NCI-H345 treated with DMSO at 0.1 percent for 48 hours (cell line): ENCODE results near the gene BRAT1.
A peak's percentile ranks its signal among the peaks of the same experiment; 100 is the strongest.

Source experiments
- DNase-seq: peaks from one replicate; lab custom pipeline; 2025; ENCODE audit not compliant: unreplicated experiment; lab: John Stamatoyannopoulos, UW

Gene BRAT1

DNA sequence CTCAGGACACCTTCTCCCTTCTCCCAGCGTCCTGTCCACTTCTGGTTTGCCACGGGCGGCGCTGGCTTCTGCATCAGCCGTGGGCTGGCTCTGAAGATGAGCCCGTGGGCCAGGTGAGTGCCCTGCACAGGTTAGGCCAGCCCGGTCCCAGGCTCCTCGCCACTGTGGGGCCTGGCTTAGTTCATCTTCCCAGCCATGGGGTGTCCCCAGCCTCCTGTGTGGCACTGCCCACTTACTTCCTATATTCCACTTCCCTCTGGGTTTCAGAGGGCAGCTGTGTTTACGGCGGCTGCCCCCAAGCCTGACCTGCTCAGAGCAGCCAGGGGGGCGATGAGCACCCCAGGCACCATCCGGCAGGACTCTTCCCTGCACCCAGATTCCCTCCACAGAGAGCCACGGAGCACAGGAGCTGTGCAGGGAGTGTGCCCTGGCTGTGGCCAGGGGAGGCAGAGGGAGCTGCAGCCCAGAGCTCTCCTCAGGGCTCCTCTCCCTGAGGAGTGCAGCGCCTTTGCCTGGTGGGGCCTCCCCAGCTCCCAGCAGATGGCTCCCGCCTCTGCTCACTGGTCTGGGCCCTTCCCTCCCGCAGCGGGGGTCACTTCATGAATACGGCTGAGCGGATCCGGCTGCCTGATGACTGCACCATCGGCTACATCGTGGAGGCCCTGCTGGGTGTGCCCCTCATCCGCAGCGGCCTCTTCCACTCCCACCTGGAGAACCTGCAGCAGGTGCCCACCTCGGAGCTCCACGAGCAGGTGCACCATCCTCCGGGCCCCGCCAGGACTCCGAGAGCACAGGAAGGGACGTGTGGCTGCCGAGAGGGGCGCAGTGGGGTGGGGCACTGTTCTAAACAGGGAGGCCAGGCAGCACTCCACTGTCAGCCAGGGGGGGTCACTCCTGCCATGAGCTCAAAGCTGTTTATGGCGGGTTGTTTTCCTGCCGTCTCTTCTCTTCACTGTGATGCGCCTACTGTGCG lies 29.4 kb downstream of the BRAT1 start:
- peak; percentile 61 for DNase-seq

GRCh38 chr7:2524808-2525657 lies 30.3 kb downstream of the BRAT1 start:
- DNase-seq, result peak; percentile 59

DNA sequence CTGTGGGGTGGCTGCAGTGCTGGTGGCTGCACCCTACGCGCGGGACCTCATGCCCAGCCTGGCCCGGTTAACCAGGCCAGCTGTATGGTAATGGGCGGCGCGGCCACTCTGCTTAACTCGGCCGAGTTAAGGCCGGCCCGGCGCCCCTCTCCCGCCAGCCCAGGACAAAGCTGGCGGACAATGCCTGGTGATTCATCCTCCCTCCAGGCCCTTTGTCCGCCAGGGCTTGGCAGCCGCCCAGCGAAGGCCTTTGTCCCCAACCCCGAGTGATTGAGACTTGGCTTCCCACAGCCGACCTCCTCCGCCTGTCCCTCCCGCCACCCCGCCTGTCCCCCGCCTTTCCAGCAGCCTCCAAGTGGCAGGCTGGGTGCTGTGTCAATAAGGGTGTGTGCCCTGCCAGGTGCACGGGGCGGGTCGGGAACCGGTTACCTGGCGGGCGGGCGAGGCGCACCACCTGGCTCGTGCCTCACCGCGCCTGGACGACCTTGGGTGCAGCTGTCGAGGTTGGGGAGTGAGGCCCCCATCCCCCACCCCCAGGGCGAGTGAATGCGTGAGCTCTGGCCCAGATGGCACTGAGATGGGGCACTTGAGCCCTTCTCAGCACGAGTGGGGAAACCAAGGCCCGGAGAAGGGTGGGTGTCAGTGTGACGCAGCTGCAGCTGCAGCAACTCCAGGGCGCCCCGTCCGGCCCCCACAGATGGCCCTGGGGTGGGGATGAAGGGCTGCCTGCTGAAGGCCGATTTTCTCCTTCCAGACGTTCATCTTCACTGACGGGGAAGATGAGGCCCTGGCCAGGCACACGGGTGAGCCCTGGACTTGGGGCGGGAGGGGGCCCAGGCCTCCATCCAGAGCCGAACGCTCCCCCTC lies 31.1 kb downstream of the BRAT1 start:
- peak; percentile 92 for DNase-seq

- DNase-seq, result peak; percentile 84
These were observed 31.8 kb downstream of the BRAT1 start for GRCh38 chr7:2523461-2523936.

GRCh38 chr7:2522780-2523433 lies 32.4 kb downstream of the BRAT1 start:
- DNase-seq, result no peak

DNA sequence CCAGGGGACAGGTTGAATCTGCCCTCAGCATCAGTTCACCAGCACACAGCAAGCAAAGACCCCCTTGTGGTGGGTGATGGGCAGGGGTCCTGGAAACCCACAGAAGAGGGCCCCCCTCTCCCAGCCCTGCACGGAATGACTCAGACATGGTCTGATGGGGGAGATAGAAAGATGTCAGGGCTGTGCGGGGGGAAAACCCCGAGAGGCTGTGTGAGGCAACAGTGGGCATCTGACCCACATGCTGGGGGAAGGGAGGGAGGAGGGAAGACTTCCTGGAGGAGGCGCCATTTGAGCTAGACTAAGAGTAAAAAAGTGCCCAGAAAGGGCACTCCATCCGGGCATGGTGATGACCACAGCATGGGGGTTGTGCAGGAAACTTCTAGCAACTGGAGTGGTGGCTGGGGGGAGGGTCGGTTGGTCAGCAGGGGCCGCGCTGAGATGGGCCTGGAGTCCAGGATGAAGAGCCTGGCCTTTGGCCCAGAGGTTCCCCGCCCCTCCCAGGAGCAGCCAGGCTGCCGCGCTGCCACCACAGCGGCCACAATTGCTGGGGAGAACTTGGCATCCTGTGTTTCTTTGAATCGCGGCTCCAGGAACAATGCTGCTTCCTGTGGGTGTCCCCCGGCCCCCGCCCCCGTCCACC lies 33.3 kb downstream of the BRAT1 start:
- DNase-seq, result no peak

GRCh38 chr7:2521341-2521745 lies 34.0 kb downstream of the BRAT1 start:
- no peak for DNase-seq

GRCh38 chr7:2520761-2521290 lies 34.5 kb downstream of the BRAT1 start:
- no peak for DNase-seq

GRCh38 chr7:2520131-2520760 lies 35.1 kb downstream of the BRAT1 start:
- no peak for DNase-seq

GRCh38 chr7:2519119-2519930 lies 36.0 kb downstream of the BRAT1 start, which contains the start of gene LFNG:
TSS of gene LFNG (plus strand) at chr7:2519774. CDS start at chr7:2519862, 88 bp downstream.
- peak; percentile 80 for DNase-seq

DNA sequence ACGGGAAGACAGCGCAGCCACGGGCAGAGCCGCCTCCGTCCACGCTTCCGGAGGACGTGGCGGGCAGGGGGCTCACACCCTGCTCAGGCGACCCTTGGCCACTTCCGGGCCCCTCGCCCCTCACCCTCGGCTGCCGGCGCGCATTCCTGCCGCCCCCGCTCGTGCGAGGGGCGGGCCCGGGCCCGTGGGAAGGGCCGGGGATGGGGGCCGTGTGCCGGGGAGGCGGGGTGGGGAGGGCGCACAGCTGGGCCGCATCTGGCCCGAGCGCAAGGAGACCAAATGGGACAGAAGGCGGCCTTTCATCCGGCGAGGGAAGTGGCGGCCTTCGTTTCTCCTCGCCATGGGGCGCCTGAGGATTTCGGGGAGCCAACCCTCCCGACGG lies 36.6 kb downstream of the BRAT1 start:
- no peak for DNase-seq

DNA sequence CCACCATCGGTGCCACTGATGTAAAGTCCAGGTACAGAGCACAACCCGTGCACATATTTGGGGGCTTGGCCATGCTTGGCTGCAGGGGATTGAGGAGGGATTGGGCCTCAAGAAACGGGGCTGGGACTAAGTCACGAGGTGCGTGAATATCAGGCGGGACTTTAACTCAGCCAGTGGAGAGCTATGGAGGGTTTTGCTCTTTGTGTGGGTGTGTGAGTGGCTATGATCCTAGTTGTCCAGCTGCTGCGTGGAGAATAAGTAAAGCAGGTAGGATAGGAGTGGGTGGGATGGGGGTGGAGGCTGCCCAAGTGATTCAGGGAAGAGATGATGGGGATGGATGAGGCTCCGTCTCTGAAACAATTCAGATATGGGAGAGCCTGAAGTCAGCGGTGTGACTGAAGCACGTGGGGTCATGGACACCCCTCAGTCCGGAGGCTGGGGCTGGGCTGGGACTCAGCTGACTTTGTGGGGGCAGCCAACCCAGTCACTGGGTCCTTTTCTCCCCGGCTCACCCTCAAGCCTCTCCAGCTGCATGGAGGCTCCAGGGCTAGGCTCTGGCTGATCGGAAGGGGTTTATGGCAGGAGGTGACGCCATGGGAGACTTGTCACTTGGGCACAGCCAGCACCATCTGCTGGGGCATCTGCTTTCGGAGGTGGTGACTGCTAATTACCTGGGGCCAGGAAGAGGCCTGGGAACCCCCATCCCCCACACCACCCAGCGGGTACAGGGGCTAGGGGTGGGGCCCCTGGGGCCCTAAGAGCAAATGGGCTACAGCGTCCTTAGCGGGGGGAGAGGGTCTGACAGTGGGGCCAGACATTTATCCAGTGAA lies 37.4 kb downstream of the BRAT1 start:
- DNase-seq, result no peak

DNA sequence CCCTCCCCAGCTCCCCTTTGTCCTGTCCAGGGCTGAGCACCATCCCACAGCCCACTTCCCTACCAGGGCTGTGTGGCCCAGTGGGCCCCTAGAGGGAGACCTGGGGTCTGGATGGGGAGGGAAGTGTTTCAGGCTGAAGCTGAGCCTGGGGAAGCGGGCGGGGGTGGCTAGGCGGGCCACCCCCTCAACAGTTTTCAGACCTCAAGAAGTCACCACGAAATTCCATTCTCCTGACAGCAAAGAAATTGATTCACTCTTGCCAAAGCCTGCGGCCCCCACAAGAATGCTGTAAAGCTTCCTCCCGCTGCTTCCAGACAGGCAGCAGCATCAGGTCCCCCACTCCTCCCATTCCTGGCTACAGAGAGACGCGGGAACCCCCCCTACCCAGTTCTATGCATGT lies 38.3 kb downstream of the BRAT1 start:
- no peak for DNase-seq

DNA sequence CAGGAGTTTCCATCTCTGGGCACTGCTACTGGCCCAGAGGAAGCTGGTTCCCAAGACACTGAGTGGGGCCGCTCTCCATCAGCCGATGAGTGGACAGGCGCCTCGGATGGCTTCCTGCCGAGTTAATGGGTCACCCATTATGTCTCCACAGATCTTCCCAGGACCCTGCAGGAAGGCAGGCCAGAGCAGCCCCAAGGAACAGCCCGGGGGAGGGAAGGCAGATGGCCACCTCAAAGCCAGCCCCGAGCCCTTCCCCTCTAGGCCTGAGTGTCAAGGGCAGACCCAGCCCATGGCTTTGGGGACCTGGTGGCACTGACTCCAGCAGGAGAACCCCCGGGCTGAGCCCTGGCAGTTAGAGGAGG lies 39.1 kb downstream of the BRAT1 start:
- DNase-seq, result no peak

GRCh38 chr7:2515424-2516193 lies 39.7 kb downstream of the BRAT1 start:
- DNase-seq, result no peak
